K562 (cell line): Measurements from ENCODE around the gene GAB2. TPM values are rescaled to one million over a fixed set of nuclear protein-coding genes. Genes with fewer than 3 reads are reported as not detected.

ENCODE experiments used
- BRCA1 ChIP-seq, 2 experiments: fragments of 450-650 bp in 1 of 2; sonication (generic) in 1 of 2; formaldehyde crosslinking in 1 of 2; IDR thresholded peaks; 2 replicates each; pipeline versions ENCODE4 v1.5.0 to v1.6.1; 2017 to 2020; ENCODE audit warnings: mild to moderate bottlenecking in 1 of 2, missing genetic modification reagents in 1 of 2
- CREBBP ChIP-seq: IDR thresholded peaks from one replicate; pipeline ENCODE4 v1.6.1; 2012; ENCODE audit warnings: low read depth, mild to moderate bottlenecking, control low read depth, inconsistent platforms, low read length
- CREM ChIP-seq: IDR thresholded peaks from 2 replicates; pipeline ENCODE4 v1.6.1; 2014; ENCODE audit warnings: antibody characterized with exemption, low read depth
- DMBX1 ChIP-seq: fragments of 250-450 bp; sonication (Bioruptor Pico); IDR thresholded peaks from 2 replicates; pipeline ENCODE4 v1.8.0; 2022; ENCODE audit warnings: inconsistent platforms, mild to moderate bottlenecking, moderate library complexity, borderline replicate concordance
- FOXM1 ChIP-seq, 2 experiments: fragments of 450-650 bp in 1 of 2; sonication (generic) in 1 of 2; formaldehyde crosslinking in 1 of 2; IDR thresholded peaks; 2 replicates each; pipeline versions ENCODE4 v1.6.1 to v1.9.0; 2017 to 2022; ENCODE audit warnings: low read depth in 2 of 2, mild to moderate bottlenecking in 2 of 2, missing genetic modification reagents in 1 of 2, moderate library complexity in 1 of 2
- FOXP1 ChIP-seq: sonication (generic); formaldehyde crosslinking; IDR thresholded peaks from 2 replicates; pipeline ENCODE4 v1.8.0; 2022; ENCODE audit warnings: mild to moderate bottlenecking, missing genetic modification reagents
- GABPA ChIP-seq: fragments of 200-800 bp; sonication (Bioruptor generic); conservative IDR thresholded peaks from 2 replicates; pipeline ENCODE4 v1.6.1; 2016; ENCODE audit warnings: low read depth, missing genetic modification characterization, missing compliant biosample characterization
- KDM1A ChIP-seq, 2 experiments: fragments of 450-650 bp; IDR thresholded peaks; 2 replicates each; pipeline ENCODE4 v1.6.1; 2016; ENCODE audit warnings: mild to moderate bottlenecking in 2 of 2
- MAX ChIP-seq: sonication (generic); formaldehyde crosslinking; IDR thresholded peaks from 2 replicates; pipeline ENCODE4 v1.9.0; 2022; ENCODE audit warnings: mild to moderate bottlenecking, missing genetic modification reagents
- MLLT1 ChIP-seq, 2 experiments: fragments of 450-650 bp; IDR thresholded peaks; 2 replicates each; pipeline ENCODE4 v1.6.1; 2016
- POLR2A ChIP-seq: fragments of 450-650 bp; conservative IDR thresholded peaks from 2 replicates; pipeline ENCODE4 v1.6.1; 2016
- RNF2 ChIP-seq: sonication (generic); IDR thresholded peaks from 2 replicates; pipeline ENCODE4 v1.6.1; 2016
- SLC30A9 ChIP-seq: fragments of 250-450 bp; sonication (Bioruptor Pico); IDR thresholded peaks from 2 replicates; pipeline ENCODE4 v1.8.0; 2022; ENCODE audit warnings: mild to moderate bottlenecking, moderate library complexity
- SMAD4 ChIP-seq: fragments of 250-450 bp; sonication (Bioruptor Pico); conservative IDR thresholded peaks from 2 replicates; pipeline ENCODE4 v1.8.0; 2021; ENCODE audit warnings: inconsistent platforms, mild to moderate bottlenecking, moderate library complexity
- U2AF2 ChIP-seq: fragments of 200-400 bp; formaldehyde crosslinking; optimal IDR thresholded peaks from 2 replicates; pipeline ENCODE3; 2017; ENCODE audit warnings: low read depth, mild to moderate bottlenecking, low read length
- ZEB2 ChIP-seq: fragments of 450-650 bp; IDR thresholded peaks from 2 replicates; pipeline ENCODE4 v1.6.1; 2016
- ZNF280A ChIP-seq: fragments of 450-650 bp; IDR thresholded peaks from 2 replicates; pipeline ENCODE4 v1.6.1; 2018; ENCODE audit warnings: mild to moderate bottlenecking, low read depth; ENCODE audit not compliant: partially characterized antibody
- ZNF3 ChIP-seq: fragments of 250-450 bp; sonication (Bioruptor Pico); IDR thresholded peaks from 2 replicates; pipeline ENCODE4 v1.5.0; 2021; ENCODE audit warnings: mild to moderate bottlenecking, moderate library complexity
- ZNF311 ChIP-seq: fragments of 250-450 bp; sonication (Bioruptor Pico); IDR thresholded peaks from 2 replicates; pipeline ENCODE4 v1.4.0; 2020; ENCODE audit warnings: mild to moderate bottlenecking, moderate library complexity
- ZNF395 ChIP-seq: fragments of 200-800 bp; sonication (Bioruptor generic); IDR thresholded peaks from 2 replicates; pipeline ENCODE4 v1.6.1; 2017; ENCODE audit warnings: missing genetic modification characterization, missing compliant biosample characterization
- ZNF740 ChIP-seq, 3 experiments: fragments of 200-800 bp in 1 of 3; sonication (Bioruptor generic) in 1 of 3; sonication (generic) in 1 of 3; formaldehyde crosslinking in 1 of 3; IDR thresholded peaks; 2 replicates each; pipeline versions ENCODE4 v1.6.1 to v1.8.0; 2016 to 2022; ENCODE audit warnings: mild to moderate bottlenecking in 2 of 3, missing compliant biosample characterization in 2 of 3, missing genetic modification characterization in 2 of 3, missing genetic modification reagents in 1 of 3
- polyA plus RNA-seq, 8 experiments: library from polyadenylated mRNA; depleted of rRNA in 4 of 8; stranded (reverse) in 5 of 8; unstranded in 3 of 8; fragments of >200 nt; fragmentation: Nextera tagmentation in 2 of 8; fragmentation: Illumina TruSeq in 1 of 8; extraction: Ambion mirVana in 2 of 8; extraction: Trizol in 1 of 8; gene quantifications; 2 replicates each; pipeline versions ENCODE4 v1.2.1 to v1.2.3, GENCODE V29; 2011 to 2014; ENCODE audit warnings: inconsistent platforms in 1 of 8, missing spikeins in 1 of 8
- total RNA-seq, 7 experiments: library from RNA; depleted of rRNA in 6 of 7; stranded (reverse); fragments of >200 nt in 6 of 7; fragmentation: Illumina TruSeq in 2 of 7; extraction: Trizol in 2 of 7; gene quantifications; 2 replicates each; pipeline versions ENCODE4 v1.2.1 to v1.2.3, GENCODE V29; 2011 to 2021; ENCODE audit warnings: low replicate concordance in 1 of 7

The GAB2 gene
- total and polyA plus RNA-seq, 9 of the 15 experiments (the other 6 are each of a cell fraction or from before 2014, with no cell fraction given), result 2.3 to 35.2 (median 16.1) TPM

GRCh38 chr11:78419327-78419726 is 1.7 kb upstream of the GAB2 start (continued):
- TF ChIP-seq FOXP1 (CRISPR knock-in tag) (no peak), ZNF740 (CRISPR knock-in tag; IDR thresholded peaks at IDR 0.05) (no peak), ZNF740 (tag; IDR thresholded peaks at IDR 0.05) (no peak), U2AF2 (no peak), POLR2A (no peak), MAX (no peak), ZNF395 (CRISPR knock-in tag) (no peak), FOXM1 (IDR thresholded peaks at IDR 0.05; ENCODE audit: low read depth) (no peak), FOXM1 (CRISPR knock-in tag; IDR thresholded peaks at IDR 0.05; ENCODE audit: low read depth) (no peak), ZNF3 (CRISPR knock-in tag) (no peak), ZEB2 (no peak), RNF2 (no peak), KDM1A (IDR thresholded peaks at IDR 0.05) (peak; percentile 88 to 89), SLC30A9 (CRISPR knock-in tag) (no peak), CREBBP (no peak), GABPA (tag) (no peak), ZNF311 (no peak), ZNF280A (no peak), BRCA1 (IDR thresholded peaks at IDR 0.05) (no peak), BRCA1 (CRISPR knock-in tag; IDR thresholded peaks at IDR 0.05) (no peak), SMAD4 (no peak), DMBX1 (CRISPR knock-in tag) (no peak), CREM (no peak), MLLT1 (IDR thresholded peaks at IDR 0.05) (no peak)
